GM12892 (cell line): ENCODE results near the gene FALEC.

ENCODE experiments used
- POLR2A ChIP-seq: IDR thresholded peaks from 2 replicates; pipeline ENCODE4 v1.6.1; 2011; ENCODE audit warnings: low read depth, low read length, control low read depth
- POLR2AphosphoS5 ChIP-seq: IDR thresholded peaks from 2 replicates; pipeline ENCODE4 v1.6.1; 2011; ENCODE audit warnings: low read depth, low read length, control low read depth

DNA sequence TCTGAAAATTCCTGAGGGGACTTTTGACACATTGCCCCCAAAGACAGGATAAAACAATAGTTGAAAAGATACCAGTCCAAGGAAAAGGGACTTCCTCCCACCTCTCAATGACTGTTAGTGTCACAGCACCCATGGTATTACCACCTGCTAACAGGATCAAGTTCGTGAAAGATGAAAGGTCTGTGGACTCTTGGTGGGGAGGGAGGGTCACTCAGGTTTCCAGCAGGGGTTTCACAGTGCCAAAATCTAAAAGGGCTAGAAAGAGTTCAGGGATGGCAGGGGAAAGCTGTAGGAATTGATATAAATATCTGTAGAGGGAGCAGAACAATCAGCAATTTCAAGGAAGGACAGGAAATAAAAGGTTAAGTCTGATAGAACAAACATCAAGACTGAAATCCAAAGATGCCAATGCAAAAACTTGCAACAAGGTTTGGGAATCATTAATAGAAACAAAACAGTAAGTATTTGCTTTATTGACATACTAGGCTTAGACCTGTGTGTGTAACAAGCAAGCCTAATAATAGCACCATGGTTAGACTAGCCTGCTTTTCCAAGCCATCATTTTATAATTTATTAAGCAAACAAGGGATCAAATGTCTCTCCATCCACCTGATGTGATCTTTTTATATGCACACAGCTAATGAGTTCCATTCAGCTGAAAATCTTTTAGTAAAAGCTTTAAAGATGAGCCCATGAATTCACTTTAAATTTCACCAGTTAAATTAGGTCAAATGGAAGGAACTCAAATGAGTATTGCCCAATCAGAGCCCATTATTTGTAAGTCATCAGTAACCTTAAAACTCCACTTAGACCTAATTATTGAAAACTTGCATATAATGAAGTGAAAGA, 60.2 kb downstream of the FALEC start:
- TF ChIP-seq POLR2A (no peak), POLR2AphosphoS5 (no peak)
